ENCODE measurements around the gene RFX2. TPM values are rescaled to one million over a fixed set of nuclear protein-coding genes. Genes with fewer than 3 reads are reported as not detected.

Gene RFX2
- 4.8 and 5.0 TPM in 2 replicates for total RNA-seq

GRCh38 chr19:6110360-6110977 is at the start of gene RFX2:
RFX2 (minus strand) TSS chr19:6110500; CDS start chr19:6047496, 63,004 bp downstream.

GRCh38 chr19:5977785-5978605 is 132.3 kb downstream of the RFX2 start, which contains the start of gene RANBP3:
RANBP3 (minus strand) TSS chr19:5978140; CDS start chr19:5978082, 58 bp downstream.

Other genes with a start within 250 kb of the RFX2 start
- not detected in 2 replicates for gene FUT5, start 240.0 kb downstream of the RFX2 start, total RNA-seq
- gene NDUFA11, start 206.7 kb downstream of the RFX2 start, total RNA-seq, result 254 and 299 TPM in 2 replicates
- 6.3 and 6.7 TPM in 2 replicates for gene VMAC, start 205.6 kb downstream of the RFX2 start, total RNA-seq
- 3.7 and 6.4 TPM in 2 replicates for gene CAPS, start 196.2 kb downstream of the RFX2 start, total RNA-seq
- gene RANBP3, start 132.4 kb downstream of the RFX2 start, total RNA-seq, result 30.6 and 33.7 TPM in 2 replicates
- not detected in 2 replicates for gene ACSBG2, start 25.2 kb upstream of the RFX2 start, total RNA-seq
- gene MLLT1, start 169.5 kb upstream of the RFX2 start, total RNA-seq, result 4.4 and 8.1 TPM in 2 replicates
- not detected in 2 replicates for gene ACER1, start 223.1 kb upstream of the RFX2 start, total RNA-seq